Keratinocyte (primary cell): ENCODE results near the gene PLEKHG4. TPM values are rescaled to one million over a fixed set of nuclear protein-coding genes. Genes with fewer than 3 reads are reported as not detected.

Experiments used
- DNase-seq: peaks from one replicate; pipeline ENCODE4 v3.0.0-alpha.2; 2011; ENCODE audit warnings: low read depth, missing footprints, low spot score
- FAIRE-seq: peaks from 2 replicates; lab custom pipeline; 2011; peaks lifted over from hg19 to GRCh38; lab: Jason Lieb, UNC
- H2AFZ ChIP-seq: 2 replicates; pipeline ENCODE4 v1.6.0; 2012; ENCODE audit warnings: low read length, control low read depth, inconsistent platforms; ENCODE audit not compliant: control insufficient read depth
- H3K27ac ChIP-seq: 2 replicates; pipeline ENCODE4 v1.5.1; 2011; ENCODE audit warnings: low read length; ENCODE audit not compliant: control insufficient read depth, insufficient read depth
- H3K27me3 ChIP-seq: 3 replicates; pipeline ENCODE4 v1.6.0; 2011; ENCODE audit warnings: low read length; ENCODE audit not compliant: control insufficient read depth, insufficient read depth; ENCODE audit errors: extremely low read depth
- H3K36me3 ChIP-seq, 2 experiments: 2 replicates in 1 of 2; 3 replicates in 1 of 2; pipeline ENCODE4 v1.5.1; 2011; ENCODE audit warnings: low read length in 2 of 2, mild to moderate bottlenecking in 1 of 2; ENCODE audit not compliant: control insufficient read depth in 2 of 2, insufficient read depth in 2 of 2; ENCODE audit errors: extremely low read depth in 1 of 2
- H3K4me1 ChIP-seq: 3 replicates; pipeline ENCODE4 v1.5.1; 2011; ENCODE audit warnings: low read length; ENCODE audit not compliant: control insufficient read depth, insufficient read depth; ENCODE audit errors: extremely low read depth
- H3K4me2 ChIP-seq: 3 replicates; pipeline ENCODE4 v1.6.0; 2011; ENCODE audit warnings: low read depth, low read length; ENCODE audit not compliant: control insufficient read depth, insufficient read depth; ENCODE audit errors: extremely low read depth
- H3K4me3 ChIP-seq, 3 experiments: fragments of 200-600 bp in 1 of 3; sonication (generic) in 1 of 3; 2 replicates in 2 of 3; 3 replicates in 1 of 3; pipeline ENCODE4 v1.5.1; 2011 to 2016; ENCODE audit warnings: low read length in 3 of 3, mild to moderate bottlenecking in 3 of 3, control low read depth in 2 of 3, inconsistent platforms in 1 of 3, low read depth in 1 of 3, mixed read lengths in 1 of 3, mixed run types in 1 of 3, moderate library complexity in 1 of 3; ENCODE audit not compliant: control insufficient read depth in 2 of 3, insufficient read depth in 2 of 3; ENCODE audit errors: extremely low read depth in 1 of 3
- H3K79me2 ChIP-seq: 2 replicates; pipeline ENCODE4 v1.6.0; 2012; ENCODE audit warnings: low read length; ENCODE audit not compliant: control insufficient read depth, insufficient read depth
- H3K9ac ChIP-seq: 3 replicates; pipeline ENCODE4 v1.6.0; 2011; ENCODE audit warnings: low read length; ENCODE audit not compliant: control insufficient read depth, insufficient read depth; ENCODE audit errors: extremely low read depth
- H3K9me1 ChIP-seq: 3 replicates; pipeline ENCODE4 v1.6.0; 2011; ENCODE audit warnings: low read length; ENCODE audit not compliant: control insufficient read depth, insufficient read depth; ENCODE audit errors: extremely low read depth
- H3K9me3 ChIP-seq: 2 replicates; pipeline ENCODE4 v1.5.1; 2012; ENCODE audit warnings: low read depth, low read length; ENCODE audit not compliant: control insufficient read depth
- H4K20me1 ChIP-seq: 3 replicates; pipeline ENCODE4 v1.6.0; 2011; ENCODE audit warnings: low read length; ENCODE audit not compliant: control insufficient read depth, insufficient read depth; ENCODE audit errors: extremely low read depth
- CTCF ChIP-seq, 3 experiments: IDR thresholded peaks in 1 of 3; conservative IDR thresholded peaks in 1 of 3; optimal IDR thresholded peaks in 1 of 3; 2 replicates in 2 of 3; 3 replicates in 1 of 3; pipeline versions ENCODE3 to v1.5.1; 2011; ENCODE audit warnings: low read length in 3 of 3, mild to moderate bottlenecking in 3 of 3, moderate library complexity in 2 of 3, control low read depth in 1 of 3, inconsistent platforms in 1 of 3; ENCODE audit not compliant: insufficient read depth in 2 of 3; ENCODE audit errors: extremely low read depth in 1 of 3
- EZH2 ChIP-seq: IDR thresholded peaks from one replicate; pipeline ENCODE4 v1.6.1; 2012; ENCODE audit warnings: inconsistent platforms, mild to moderate bottlenecking, low read length, moderate library complexity
- dilution Hi-C: fragments of 300-500 bp; cut with MboI; formaldehyde crosslinking; loops from one replicate; pipeline ENCODE4 v1.7.0; 2020; ENCODE audit warnings: low sequenced_read_pairs; ENCODE audit not compliant: extremely low pct_ligation_motif_present
- polyA plus RNA-seq, 5 experiments: library from polyadenylated mRNA; depleted of rRNA in 3 of 5; stranded (reverse) in 3 of 5; stranded (forward) in 1 of 5; unstranded in 1 of 5; fragments of >200 nt; gene quantifications; 1 replicate in 1 of 5; 2 replicates in 3 of 5; 3 replicates in 1 of 5; pipeline versions ENCODE4 v1.2.1 to v1.2.3, GENCODE V29; 2011 to 2012; ENCODE audit warnings: missing spikeins in 2 of 5, low read depth in 1 of 5, low replicate concordance in 1 of 5

The PLEKHG4 gene
- polyA plus RNA-seq, 1 donor (not counting 4 experiments of a cell fraction or from before 2014, with no cell fraction given) = 1.3 TPM

GRCh38 chr16:67312719-67313118, 33.4 kb downstream of the PLEKHG4 start:
- H3K9ac ChIP-seq = no peak overlapping the region
- H3K9me1 ChIP-seq = no peaks in the 10 kb centered on the region
- H3K4me3 ChIP-seq = no peak overlapping the region

GRCh38 chr16:67317853-67318252, 38.5 kb downstream of the PLEKHG4 start:
- Histone ChIP-seq H3K9ac (no peak overlapping the region), H3K79me2 (no peaks in the 10 kb centered on the region), H3K27ac (no peak overlapping the region), H3K4me1 (no peaks in the 10 kb centered on the region), H3K9me1 (no peaks in the 10 kb centered on the region), H3K36me3 (no peaks in the 10 kb centered on the region), H3K4me2 (no peak overlapping the region), H4K20me1 (no peaks in the 10 kb centered on the region), H3K4me3 (no peak overlapping the region), H3K27me3 (peaks cover 13% of the 10 kb centered on the region), H3K9me3 (no peaks in the 10 kb centered on the region), H2AFZ (no peak overlapping the region)
- FAIRE-seq (no peak), DNase-seq (no peak)
- dilution Hi-C loops = no loop called here
- TF ChIP-seq CTCF (optimal IDR thresholded peaks at IDR 0.05 in 1 of 3, IDR thresholded peaks at IDR 0.05 in 1 of 3, conservative IDR thresholded peaks at IDR 0.05 in 1 of 3; ENCODE audit: extremely low read depth in 1 of 3, insufficient read depth in 2 of 3, low read length in 3 of 3) (no peak), EZH2 (no peak)

More at GRCh38 chr16:67312719-67313118, 33.4 kb downstream of the PLEKHG4 start:
- peaks cover 12% of the 10 kb centered on the region for H3K4me1 ChIP-seq
- dilution Hi-C loops = no loop called here
- TF ChIP-seq CTCF (optimal IDR thresholded peaks at IDR 0.05 in 1 of 3, IDR thresholded peaks at IDR 0.05 in 1 of 3, conservative IDR thresholded peaks at IDR 0.05 in 1 of 3; ENCODE audit: extremely low read depth in 1 of 3, insufficient read depth in 2 of 3, low read length in 3 of 3) = no peak
- no peak overlapping the region for H2AFZ ChIP-seq
- H3K27me3 ChIP-seq = no peaks in the 10 kb centered on the region
- no peak overlapping the region for H3K4me2 ChIP-seq
- no peaks in the 10 kb centered on the region for H4K20me1 ChIP-seq
- no peak for FAIRE-seq
- DNase-seq = no peak
- no peaks in the 10 kb centered on the region for H3K36me3 ChIP-seq
- no peaks in the 10 kb centered on the region for H3K9me3 ChIP-seq
- peak overlapping the region; percentile 76 for H3K27ac ChIP-seq
- H3K79me2 ChIP-seq = no peaks in the 10 kb centered on the region
